AG04450 (cell line): Measurements from ENCODE around the gene C5. TPM values are rescaled to one million over a fixed set of nuclear protein-coding genes. Genes with fewer than 3 reads are reported as not detected.
A peak's percentile ranks its signal among the peaks of the same experiment; 100 is the strongest.

ENCODE experiments used
- CTCF ChIA-PET: fragments of 300-600, 350-600 bp; formaldehyde crosslinking; extraction: SDS; loops from one replicate; lab custom pipeline; 2022; ENCODE audit warnings: antibody characterized with exemption, inconsistent platforms; lab: Charles Lee
- POLR2A ChIA-PET: fragments of 350-600 bp; formaldehyde crosslinking; extraction: SDS; loops from one replicate; lab custom pipeline; 2021; ENCODE audit warnings: antibody characterized with exemption, inconsistent platforms; lab: Yijun Ruan, JAX
- DNase-seq: peaks from one replicate; pipeline ENCODE4 v3.0.0-alpha.2; 2011; ENCODE audit warnings: low read depth, low spot score
- H3K27ac ChIP-seq: one replicate; pipeline ENCODE4 v1.5.1; 2012; ENCODE audit warnings: low read depth, low read length, control low read depth
- H3K27me3 ChIP-seq: one replicate; pipeline ENCODE4 v1.6.0; 2012; ENCODE audit warnings: low read length; ENCODE audit not compliant: control insufficient read depth, insufficient read depth
- H3K4me3 ChIP-seq: 2 replicates; pipeline ENCODE4 v1.5.1; 2011; ENCODE audit warnings: mild to moderate bottlenecking, low read depth, low read length, control low read depth
- H3K9me3 ChIP-seq: 2 replicates; pipeline ENCODE4 v1.5.1; 2012; ENCODE audit warnings: low read length; ENCODE audit not compliant: control insufficient read depth, insufficient read depth
- CTCF ChIP-seq: IDR thresholded peaks from 2 replicates; pipeline ENCODE4 v1.5.1; 2011; ENCODE audit warnings: low read depth, low read length, control low read depth, inconsistent platforms
- polyA plus RNA-seq: library from polyadenylated mRNA; depleted of rRNA; stranded (reverse); fragments of >200 nt; gene quantifications from 2 replicates; pipeline ENCODE4 v1.2.3, GENCODE V29; 2011

C5 gene
- polyA plus RNA-seq, 1 experiment = 2.2 TPM

GRCh38 chr9:120938851-120939250 is 111.2 kb downstream of the C5 start:
- POLR2A ChIA-PET = no interaction called here
- DNase-seq = no peak
- no peak for TF ChIP-seq CTCF
- Histone ChIP-seq H3K9me3 (no peaks in the 10 kb centered on the region), H3K27me3 (no peaks in the 10 kb centered on the region), H3K27ac (no peak overlapping the region), H3K4me3 (no peak overlapping the region)
- CTCF ChIA-PET = interaction anchor here (0.5 to 1.7 kb wide), 4 partner anchors 9 to 183 kb away, joined by 4 to 8 read pairs (median 4); no protein-coding TSS in a partner anchor

- no peak for TF ChIP-seq CTCF
- DNase-seq = no peak
- Histone ChIP-seq H3K27me3 (no peaks in the 10 kb centered on the region), H3K9me3 (no peaks in the 10 kb centered on the region), H3K27ac (no peak overlapping the region), H3K4me3 (no peak overlapping the region)
- ChIA-PET CTCF (interaction anchor here (0.8 to 3.0 kb wide), 19 partner anchors 8 to 438 kb away, joined by 3 to 22 read pairs (median 4); no protein-coding TSS in a partner anchor), POLR2A (interaction anchor here (0.9 kb wide), 1 partner anchor 47 kb away, joined by 3 read pairs; no protein-coding TSS in a partner anchor)
Measured at GRCh38 chr9:120937596-120937995, 112.5 kb downstream of the C5 start.

GRCh38 chr9:120937127-120937526 is 112.9 kb downstream of the C5 start:
- H3K9me3 ChIP-seq = no peaks in the 10 kb centered on the region
- no peak for TF ChIP-seq CTCF
- ChIA-PET CTCF (interaction anchor here (0.6 to 3.0 kb wide), 40 partner anchors 10 to 540 kb away, joined by 3 to 22 read pairs (median 4); no protein-coding TSS in a partner anchor), POLR2A (interaction anchor here (0.9 kb wide), 1 partner anchor 47 kb away, joined by 3 read pairs; no protein-coding TSS in a partner anchor)
- no peaks in the 10 kb centered on the region for H3K27me3 ChIP-seq
- no peak overlapping the region for H3K4me3 ChIP-seq
- H3K27ac ChIP-seq = peak overlapping the region; percentile 48
- no peak for DNase-seq

DNA sequence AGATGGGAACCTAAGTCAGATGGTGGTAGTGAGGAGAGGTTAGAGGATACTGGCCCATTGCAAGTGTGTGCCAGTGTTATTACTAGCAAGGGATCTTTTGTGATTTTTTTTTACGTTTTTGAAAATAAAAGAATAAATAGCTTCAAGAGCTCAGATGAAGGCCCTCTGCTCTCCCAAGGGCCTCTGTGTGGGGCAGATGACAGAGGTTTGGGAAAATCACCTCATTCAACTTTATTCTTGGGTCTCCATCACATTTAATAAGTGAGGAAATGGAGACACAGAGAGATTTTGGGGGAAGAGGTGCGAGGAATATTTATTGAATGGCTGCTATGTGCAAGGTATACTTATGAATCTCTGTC is 113.3 kb downstream of the C5 start:
- POLR2A ChIA-PET = interaction anchor here (0.9 kb wide), 1 partner anchor 47 kb away, joined by 3 read pairs; no protein-coding TSS in a partner anchor
- H3K27ac ChIP-seq = no peak overlapping the region
- no peaks in the 10 kb centered on the region for H3K9me3 ChIP-seq
- CTCF ChIA-PET = interaction anchor here (0.6 to 3.0 kb wide), 38 partner anchors 10 to 541 kb away, joined by 3 to 22 read pairs (median 4); no protein-coding TSS in a partner anchor
- no peak for TF ChIP-seq CTCF
- DNase-seq = no peak
- no peak overlapping the region for H3K4me3 ChIP-seq
- H3K27me3 ChIP-seq = no peaks in the 10 kb centered on the region

DNA sequence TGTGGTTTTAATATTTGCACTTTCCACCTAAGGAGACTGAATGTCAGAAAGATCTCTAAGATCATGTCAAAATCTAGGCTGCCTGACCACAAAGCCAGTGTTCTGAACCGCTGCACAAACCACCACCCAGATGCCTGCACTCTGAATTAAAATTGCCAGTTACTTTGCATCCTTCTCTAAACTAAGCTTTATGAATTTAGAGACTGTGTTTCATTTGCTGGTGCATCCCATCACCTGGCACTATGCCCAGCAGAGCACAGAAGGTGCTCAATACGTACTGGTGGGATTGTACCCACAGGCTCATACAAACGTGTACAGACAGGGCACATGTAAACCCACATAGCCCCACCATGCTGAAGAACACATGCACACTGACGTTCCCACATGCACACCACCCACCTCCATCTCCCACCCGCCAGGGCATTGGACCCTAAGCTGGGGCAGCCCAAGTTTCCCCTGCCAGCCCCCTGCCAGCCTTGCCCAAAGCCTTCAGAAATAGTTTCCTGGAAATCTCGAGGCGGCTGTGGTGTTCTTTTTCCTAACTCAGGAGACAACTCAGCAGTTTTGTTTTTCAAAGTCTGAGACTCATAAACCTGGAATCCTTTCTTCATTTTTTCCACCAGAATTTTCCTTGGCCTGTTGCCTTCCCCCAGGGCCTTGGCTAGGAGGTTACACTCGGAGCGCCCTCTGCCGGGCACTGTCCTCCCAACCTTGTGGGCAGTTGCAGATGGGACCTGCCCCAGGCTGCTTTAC is 113.9 kb downstream of the C5 start:
- CTCF ChIA-PET = interaction anchor here (0.6 to 3.0 kb wide), 27 partner anchors 8 to 439 kb away, joined by 3 to 22 read pairs (median 4); no protein-coding TSS in a partner anchor
- peak; percentile 90 for DNase-seq
- H3K27me3 ChIP-seq = no peaks in the 10 kb centered on the region
- POLR2A ChIA-PET = interaction anchor here (1.0 kb wide), 1 partner anchor 50 kb away, joined by 4 read pairs; no protein-coding TSS in a partner anchor
- TF ChIP-seq CTCF = peak; percentile 96
- H3K9me3 ChIP-seq = no peaks in the 10 kb centered on the region
- peak overlapping the region; percentile 97 for H3K27ac ChIP-seq
- peak overlapping the region; percentile 55 for H3K4me3 ChIP-seq
